T-cell (primary cell): Measurements from ENCODE around the gene RTN4R. TPM values are rescaled to one million over a fixed set of nuclear protein-coding genes. Genes with fewer than 3 reads are reported as not detected.

Source experiments
- ATAC-seq, 4 experiments: fragments of 200-7000 bp in 3 of 4; fragments of 150-1000 bp in 1 of 4; cut with Tn5 transposase; replicated peaks in 1 of 4; 1 replicate in 3 of 4; 2 replicates in 1 of 4; pipeline ENCODE4 v1.10.0; 2021; ENCODE audit warnings: moderate library complexity in 3 of 4, mild to moderate bottlenecking in 2 of 4, moderate number of reproducible peaks in 1 of 4
- CTCF ChIA-PET, 2 donors: fragments of 300-600 bp; sonication (Branson Sonifier 250); formaldehyde crosslinking; loops; one replicate each; lab custom pipeline; 2022; ENCODE audit warnings: antibody characterized with exemption in 2 of 2; lab: Charles Lee
- POLR2A ChIA-PET, 2 donors: fragments of 300-600 bp; sonication (Branson Sonifier 250); formaldehyde crosslinking; loops; one replicate each; lab custom pipeline; 2022; ENCODE audit warnings: antibody characterized with exemption in 2 of 2; lab: Charles Lee
- DNase-seq, 35 experiments: peaks; one replicate each; pipeline versions ENCODE4 v3.0.0 to v3.0.0-alpha.2; 2013 to 2023
- H3K27ac ChIP-seq: one replicate; pipeline ENCODE4 v1.5.1; 2013; ENCODE audit warnings: low read length
- H3K27me3 ChIP-seq, 2 experiments: replicated peaks in 1 of 2; 1 replicate in 1 of 2; 2 replicates in 1 of 2; pipeline versions ENCODE4 v1.6.1 to v1.7.0; 2013; ENCODE audit warnings: low read length in 1 of 2, mixed read lengths in 1 of 2; ENCODE audit not compliant: control insufficient read depth in 2 of 2, insufficient read depth in 2 of 2; ENCODE audit errors: extremely low read depth in 1 of 2
- H3K36me3 ChIP-seq, 2 donors: 1 replicate in 1 of 2; 2 replicates in 1 of 2; pipeline versions ENCODE4 v1.6.1 to v1.7.0; 2013; ENCODE audit warnings: low read length in 1 of 2; ENCODE audit not compliant: control insufficient read depth in 2 of 2, insufficient read depth in 1 of 2; ENCODE audit errors: extremely low read depth in 1 of 2
- H3K4me1 ChIP-seq, 2 experiments: 1 replicate in 1 of 2; 2 replicates in 1 of 2; pipeline versions ENCODE4 v1.6.1 to v1.7.0; 2013; ENCODE audit warnings: low read length in 2 of 2, mixed read lengths in 1 of 2; ENCODE audit not compliant: insufficient read depth in 2 of 2, control insufficient read depth in 1 of 2; ENCODE audit errors: extremely low read depth in 1 of 2
- H3K4me3 ChIP-seq, 2 donors: 1 replicate in 1 of 2; 2 replicates in 1 of 2; pipeline versions ENCODE4 v1.5.1 to v1.7.0; 2013; ENCODE audit warnings: mild to moderate bottlenecking in 2 of 2, low read length in 1 of 2, moderate library complexity in 1 of 2; ENCODE audit not compliant: control insufficient read depth in 1 of 2; ENCODE audit errors: extremely low read depth in 1 of 2
- H3K9me3 ChIP-seq: 2 replicates; pipeline ENCODE4 v1.7.0; 2013
- H3K27ac Mint-ChIP-seq, 2 donors: one replicate each; pipeline ENCODE4 v1.8.0; 2020 to 2021; ENCODE audit warnings: mild to moderate bottlenecking in 2 of 2, mixed read lengths in 2 of 2
- H3K27me3 Mint-ChIP-seq, 2 donors: one replicate each; pipeline ENCODE4 v1.8.0; 2021 to 2022; ENCODE audit warnings: mixed read lengths in 2 of 2
- H3K36me3 Mint-ChIP-seq: one replicate; pipeline ENCODE4 v1.8.0; 2021; ENCODE audit warnings: mixed read lengths
- H3K4me1 Mint-ChIP-seq, 3 donors: one replicate each; pipeline ENCODE4 v1.8.0; 2020 to 2022; ENCODE audit warnings: mixed read lengths in 3 of 3, mild to moderate bottlenecking in 1 of 3
- H3K4me3 Mint-ChIP-seq, 3 donors: one replicate each; pipeline ENCODE4 v1.8.0; 2020 to 2022; ENCODE audit warnings: mild to moderate bottlenecking in 3 of 3, mixed read lengths in 3 of 3, moderate library complexity in 3 of 3
- H3K9me3 Mint-ChIP-seq, 3 donors: one replicate each; pipeline ENCODE4 v1.8.0; 2020 to 2022; ENCODE audit warnings: mixed read lengths in 3 of 3
- WGBS: methylation state at CpG from one replicate; pipeline ENCODE4 v1.1.5; 2013; ENCODE audit warnings: missing lambda C conversion rate; ENCODE audit not compliant: insufficient coverage; 5-methylcytosine and 5-hydroxymethylcytosine counted together
- total RNA-seq, 35 experiments: library from RNA in 6 of 35; stranded (reverse) in 6 of 35; fragments of 120-200 nt in 1 of 35; gene quantifications; one replicate each; pipeline versions ENCODE4 v1.2.1 to v1.2.4 and lab custom pipeline; 2013 to 2026

The RTN4R gene
- total RNA-seq, 5 donors from 2014 or later (not counting 1 experiment from before 2014, with no cell fraction given): 0.33 to 4.1 (median 2.5) TPM

- Mint-ChIP-seq H3K9me3 (no peaks in the 10 kb centered on the region), H3K27me3 (no peaks in the 10 kb centered on the region), H3K4me1 (peaks cover 0 to 9% (median 3%) of the 10 kb centered on the region in 3 donors), H3K27ac (no peak overlapping the region), H3K36me3 (no peaks in the 10 kb centered on the region), H3K4me3 (no peak overlapping the region)
- peaks cover 0 to 26% of the 10 kb centered on the region in 2 experiments for H3K4me1 ChIP-seq
- no peaks in the 10 kb centered on the region for H3K9me3 ChIP-seq
- no peak for ATAC-seq
- no peak overlapping the region for H3K27ac ChIP-seq
- ChIA-PET CTCF (no interaction called here), POLR2A (no interaction called here)
- H3K36me3 ChIP-seq: no peaks in the 10 kb centered on the region
- H3K27me3 ChIP-seq: peaks cover 0 to 23% of the 10 kb centered on the region in 2 experiments
- H3K4me3 ChIP-seq: no peak overlapping the region
- WGBS: 92% methylated on average over 7 of the region's 12 CpGs
- DNase-seq: no peak
Observed at GRCh38 chr22:20216863-20217499, 51.1 kb downstream of the RTN4R start.

GRCh38 chr22:20215742-20216141 is 52.4 kb downstream of the RTN4R start:
- Histone ChIP-seq H3K27ac (no peak overlapping the region), H3K36me3 (no peaks in the 10 kb centered on the region), H3K27me3 (peaks cover 0 to 23% of the 10 kb centered on the region in 2 experiments), H3K4me3 (no peak overlapping the region), H3K9me3 (no peaks in the 10 kb centered on the region), H3K4me1 (peaks cover 0 to 30% of the 10 kb centered on the region in 2 experiments)
- Mint-ChIP-seq H3K27me3 (no peaks in the 10 kb centered on the region), H3K9me3 (no peaks in the 10 kb centered on the region), H3K36me3 (no peaks in the 10 kb centered on the region), H3K27ac (no peak overlapping the region), H3K4me3 (no peak overlapping the region), H3K4me1 (peaks cover 0 to 9% (median 3%) of the 10 kb centered on the region in 3 donors)
- ChIA-PET CTCF (no interaction called here), POLR2A (no interaction called here)
- DNase-seq (no peak), ATAC-seq (no peak)
- WGBS: 95% methylated on average over 2 of the region's 4 CpGs

GRCh38 chr22:20214853-20215252 is 53.3 kb downstream of the RTN4R start:
- 89% methylated on average over 3 of the region's 7 CpGs for WGBS
- Mint-ChIP-seq H3K27me3 (no peaks in the 10 kb centered on the region), H3K36me3 (no peaks in the 10 kb centered on the region), H3K4me1 (peaks cover 0 to 9% (median 3%) of the 10 kb centered on the region in 3 donors), H3K4me3 (no peak overlapping the region), H3K9me3 (no peaks in the 10 kb centered on the region), H3K27ac (no peak overlapping the region)
- Histone ChIP-seq H3K4me1 (peaks cover 0 to 35% of the 10 kb centered on the region in 2 experiments), H3K4me3 (no peak overlapping the region), H3K36me3 (no peaks in the 10 kb centered on the region), H3K9me3 (no peaks in the 10 kb centered on the region), H3K27ac (no peak overlapping the region), H3K27me3 (peaks cover 0 to 16% of the 10 kb centered on the region in 2 experiments)
- DNase-seq (no peak), ATAC-seq (no peak)
- POLR2A ChIA-PET: no interaction called here
- CTCF ChIA-PET: interaction anchor here in 1 of 2 donors (0.6 kb wide), 1 partner anchor 14 kb away, joined by 5 read pairs; no protein-coding TSS in a partner anchor

- no peak overlapping the region for H3K27ac ChIP-seq
- Mint-ChIP-seq H3K4me1 (peaks cover 0 to 9% (median 3%) of the 10 kb centered on the region in 3 donors), H3K27ac (no peak overlapping the region), H3K27me3 (no peaks in the 10 kb centered on the region), H3K4me3 (no peak overlapping the region), H3K9me3 (no peaks in the 10 kb centered on the region), H3K36me3 (no peaks in the 10 kb centered on the region)
- 84% methylated on average over 29 of the region's 33 CpGs for WGBS
- H3K4me1 ChIP-seq: peaks cover 0 to 41% of the 10 kb centered on the region in 2 experiments
- POLR2A ChIA-PET: no interaction called here
- CTCF ChIA-PET: no interaction called here
- no peaks in the 10 kb centered on the region for H3K36me3 ChIP-seq
- DNase-seq (no peak), ATAC-seq (no peak)
- H3K27me3 ChIP-seq: peaks cover 0 to 8% of the 10 kb centered on the region in 2 experiments
- H3K4me3 ChIP-seq: no peak overlapping the region
- no peaks in the 10 kb centered on the region for H3K9me3 ChIP-seq
Observed at GRCh38 chr22:20213833-20214708, 54.0 kb downstream of the RTN4R start.

- CTCF ChIA-PET: no interaction called here
- Histone ChIP-seq H3K27ac (no peak overlapping the region), H3K4me1 (peaks cover 0 to 50% of the 10 kb centered on the region in 2 experiments), H3K27me3 (peaks cover 0 to 8% of the 10 kb centered on the region in 2 experiments), H3K9me3 (no peaks in the 10 kb centered on the region), H3K36me3 (no peaks in the 10 kb centered on the region), H3K4me3 (no peak overlapping the region)
- H3K27ac Mint-ChIP-seq: no peak overlapping the region
- peak in 3 of 35 experiments; percentile 1 to 8 (median 6) for DNase-seq
- H3K4me1 Mint-ChIP-seq: peaks cover 3 to 15% (median 12%) of the 10 kb centered on the region in 3 donors
- no peaks in the 10 kb centered on the region for H3K27me3 Mint-ChIP-seq
- no peaks in the 10 kb centered on the region for H3K9me3 Mint-ChIP-seq
- no peak overlapping the region for H3K4me3 Mint-ChIP-seq
- H3K36me3 Mint-ChIP-seq: no peaks in the 10 kb centered on the region
- ATAC-seq: no peak
- WGBS: 78% methylated on average over 18 of the region's 27 CpGs
- POLR2A ChIA-PET: no interaction called here
Observed at GRCh38 chr22:20212754-20213699, 55.1 kb downstream of the RTN4R start.
